Cardiac muscle cell (in vitro differentiated cells and primary cell): ENCODE measurements around the gene ADAMTSL3. TPM values are rescaled to one million over a fixed set of nuclear protein-coding genes. Genes with fewer than 3 reads are reported as not detected.
A peak's percentile ranks its signal among the peaks of the same experiment; 100 is the strongest.

Experiments
- DNase-seq, 2 donors: peaks; one replicate each; pipeline versions ENCODE4 v3.0.0 to v3.0.0-alpha.2; 2010 to 2017; ENCODE audit warnings: low read depth in 1 of 2, low spot score in 1 of 2
- H3K27ac ChIP-seq: fragments of 200-600 bp; sonication (generic); 2 replicates; pipeline ENCODE4 v1.5.1; 2016
- H3K27me3 ChIP-seq: fragments of 200-600 bp; sonication (generic); 2 replicates; pipeline ENCODE4 v1.6.0; 2016; ENCODE audit warnings: control low read depth
- H3K36me3 ChIP-seq: fragments of 200-600 bp; sonication (generic); 2 replicates; pipeline ENCODE4 v1.5.1; 2016; ENCODE audit warnings: control low read depth
- H3K4me1 ChIP-seq: fragments of 200-600 bp; sonication (generic); 2 replicates; pipeline ENCODE4 v1.8.1; 2017; ENCODE audit warnings: low read depth, mild to moderate bottlenecking, mixed run types
- H3K4me3 ChIP-seq: fragments of 200-600 bp; sonication (generic); 2 replicates; pipeline ENCODE4 v1.5.1; 2016; ENCODE audit warnings: mild to moderate bottlenecking
- H3K9me3 ChIP-seq: fragments of 200-600 bp; sonication (generic); 2 replicates; pipeline ENCODE4 v1.5.1; 2017; ENCODE audit warnings: low read depth, mild to moderate bottlenecking, control low read depth
- polyA plus RNA-seq: library from polyadenylated mRNA; unstranded; fragments of >200 nt; fragmentation: Nextera tagmentation; extraction: Ambion mirVana; gene quantifications from 2 replicates; pipeline ENCODE4 v1.2.1, GENCODE V29; 2016
- total RNA-seq: library from RNA; depleted of rRNA; stranded (reverse); fragments of >200 nt; gene quantifications from 2 replicates; pipeline ENCODE4 v1.2.3, GENCODE V29; 2016
- TF ChIP-seq, protein P1 (sequence below): IDR thresholded peaks from 2 replicates; pipeline ENCODE4 v1.5.1; 2012; ENCODE audit warnings: low read depth, mild to moderate bottlenecking, low read length

ADAMTSL3 gene
- total and polyA plus RNA-seq, 2 experiments from 2014 or later, result 0.83 to 2.0 TPM

DNA sequence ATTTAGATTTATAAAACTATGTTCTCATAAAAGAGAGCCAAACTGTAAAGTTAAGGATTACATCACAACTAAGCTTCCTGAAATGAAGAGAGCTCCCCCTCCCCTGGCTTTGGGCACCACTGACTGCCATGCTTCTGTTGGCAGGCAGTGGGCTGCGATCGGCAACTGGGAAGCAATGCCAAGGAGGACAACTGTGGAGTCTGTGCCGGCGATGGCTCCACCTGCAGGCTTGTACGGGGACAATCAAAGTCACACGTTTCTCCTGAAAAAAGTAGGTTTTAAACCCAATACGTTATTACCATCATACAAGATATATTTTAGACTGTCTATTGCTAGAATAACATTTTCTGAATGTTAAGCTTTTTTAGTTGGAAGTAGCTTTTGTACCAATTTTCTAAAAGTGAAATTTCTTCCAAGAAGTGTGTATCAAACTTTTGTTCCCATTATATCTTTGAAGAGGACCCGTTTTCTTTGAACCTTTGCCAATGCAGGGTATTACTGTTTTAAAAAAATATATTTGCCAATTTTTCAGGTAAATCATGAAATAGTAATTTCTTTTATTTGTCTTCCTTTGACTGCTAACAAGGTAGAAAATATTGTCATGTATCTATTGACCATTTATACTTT, 184.1 kb downstream of the ADAMTSL3 start:
- TF ChIP-seq, protein P1, sequence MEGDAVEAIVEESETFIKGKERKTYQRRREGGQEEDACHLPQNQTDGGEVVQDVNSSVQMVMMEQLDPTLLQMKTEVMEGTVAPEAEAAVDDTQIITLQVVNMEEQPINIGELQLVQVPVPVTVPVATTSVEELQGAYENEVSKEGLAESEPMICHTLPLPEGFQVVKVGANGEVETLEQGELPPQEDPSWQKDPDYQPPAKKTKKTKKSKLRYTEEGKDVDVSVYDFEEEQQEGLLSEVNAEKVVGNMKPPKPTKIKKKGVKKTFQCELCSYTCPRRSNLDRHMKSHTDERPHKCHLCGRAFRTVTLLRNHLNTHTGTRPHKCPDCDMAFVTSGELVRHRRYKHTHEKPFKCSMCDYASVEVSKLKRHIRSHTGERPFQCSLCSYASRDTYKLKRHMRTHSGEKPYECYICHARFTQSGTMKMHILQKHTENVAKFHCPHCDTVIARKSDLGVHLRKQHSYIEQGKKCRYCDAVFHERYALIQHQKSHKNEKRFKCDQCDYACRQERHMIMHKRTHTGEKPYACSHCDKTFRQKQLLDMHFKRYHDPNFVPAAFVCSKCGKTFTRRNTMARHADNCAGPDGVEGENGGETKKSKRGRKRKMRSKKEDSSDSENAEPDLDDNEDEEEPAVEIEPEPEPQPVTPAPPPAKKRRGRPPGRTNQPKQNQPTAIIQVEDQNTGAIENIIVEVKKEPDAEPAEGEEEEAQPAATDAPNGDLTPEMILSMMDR, result peak; percentile 47
- H3K4me3 ChIP-seq, result no peak overlapping the region
- no peaks in the 10 kb centered on the region for H3K9me3 ChIP-seq
- peak; percentile 46 to 65 for DNase-seq
- H3K36me3 ChIP-seq, result no peaks in the 10 kb centered on the region
- no peaks in the 10 kb centered on the region for H3K4me1 ChIP-seq
- H3K27me3 ChIP-seq, result no peaks in the 10 kb centered on the region
- H3K27ac ChIP-seq, result no peak overlapping the region

DNA sequence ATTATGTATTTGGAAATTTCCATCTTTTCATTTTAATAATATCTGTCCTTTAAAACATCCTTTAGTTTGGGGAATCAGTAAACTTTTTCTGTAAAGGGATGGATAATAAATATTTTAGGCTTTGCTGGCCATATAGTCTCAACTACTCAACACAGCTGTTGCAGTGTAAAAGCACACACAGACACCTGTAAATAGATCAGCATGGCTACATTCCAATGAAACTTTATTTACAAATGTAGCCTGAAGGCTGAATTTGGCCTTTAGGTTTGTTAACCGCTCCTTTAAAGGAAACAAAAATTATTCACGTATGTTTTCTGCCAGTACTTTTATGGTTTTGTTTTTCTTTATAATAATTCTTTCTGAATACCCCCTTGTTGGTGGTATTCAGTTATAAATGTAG, 184.8 kb downstream of the ADAMTSL3 start:
- no peaks in the 10 kb centered on the region for H3K4me1 ChIP-seq
- H3K36me3 ChIP-seq, result no peaks in the 10 kb centered on the region
- no peak overlapping the region for H3K4me3 ChIP-seq

DNA sequence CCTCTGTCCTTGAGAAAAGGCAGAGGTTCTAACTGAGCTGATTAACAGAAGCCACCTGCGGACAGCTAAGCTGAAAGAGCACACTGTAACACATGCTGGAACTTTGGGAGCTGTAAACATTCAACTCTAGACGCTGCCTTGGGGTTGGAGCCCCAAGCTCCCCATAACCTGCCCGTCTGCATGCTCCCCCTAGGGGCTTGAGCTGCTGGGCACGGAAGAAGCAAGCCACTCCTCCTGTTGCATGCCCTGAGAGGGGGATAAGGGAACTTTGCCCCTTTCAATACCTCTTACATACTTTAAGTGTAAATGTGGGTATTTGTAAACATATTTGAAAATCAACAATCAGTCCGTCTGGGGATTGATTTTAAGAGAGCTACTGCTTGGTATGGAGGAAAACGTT, 188.4 kb downstream of the ADAMTSL3 start:
- no peaks in the 10 kb centered on the region for H3K4me1 ChIP-seq
- TF ChIP-seq, protein P1, result no peak
- no peak overlapping the region for H3K27ac ChIP-seq
- H3K36me3 ChIP-seq, result no peaks in the 10 kb centered on the region
- no peaks in the 10 kb centered on the region for H3K9me3 ChIP-seq
- DNase-seq, result no peak
- H3K4me3 ChIP-seq, result no peak overlapping the region
- H3K27me3 ChIP-seq, result no peaks in the 10 kb centered on the region

More for the DNA sequence above, 184.8 kb downstream of the ADAMTSL3 start:
- DNase-seq, result no peak
- Histone ChIP-seq H3K9me3 (no peaks in the 10 kb centered on the region), H3K27ac (no peak overlapping the region), H3K27me3 (no peaks in the 10 kb centered on the region)
- TF ChIP-seq, protein P1, result no peak

DNA sequence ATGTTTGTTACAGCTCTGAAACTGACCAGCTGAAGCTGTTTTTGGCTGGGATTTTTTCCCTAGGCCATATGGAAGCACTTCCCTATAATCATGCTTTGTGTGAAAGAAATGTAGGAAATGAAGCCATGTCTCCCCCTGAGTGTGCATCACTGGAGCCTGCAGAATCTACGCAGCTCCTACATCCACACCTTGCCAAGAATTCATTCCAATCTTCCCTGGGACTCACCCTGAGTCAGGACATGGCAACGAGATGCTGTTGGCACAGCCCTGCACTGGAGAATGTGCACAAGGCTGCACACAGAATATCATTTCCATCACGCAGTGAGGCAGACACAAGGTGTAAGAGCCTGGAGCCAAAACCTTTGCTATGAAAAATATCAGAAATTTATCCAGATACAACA, 189.5 kb downstream of the ADAMTSL3 start:
- Histone ChIP-seq H3K9me3 (no peaks in the 10 kb centered on the region), H3K4me1 (no peaks in the 10 kb centered on the region), H3K4me3 (no peak overlapping the region), H3K27me3 (no peaks in the 10 kb centered on the region), H3K36me3 (no peaks in the 10 kb centered on the region), H3K27ac (no peak overlapping the region)
- TF ChIP-seq, protein P1, result no peak
- DNase-seq, result peak in 1 of 2 donors; percentile 86

DNA sequence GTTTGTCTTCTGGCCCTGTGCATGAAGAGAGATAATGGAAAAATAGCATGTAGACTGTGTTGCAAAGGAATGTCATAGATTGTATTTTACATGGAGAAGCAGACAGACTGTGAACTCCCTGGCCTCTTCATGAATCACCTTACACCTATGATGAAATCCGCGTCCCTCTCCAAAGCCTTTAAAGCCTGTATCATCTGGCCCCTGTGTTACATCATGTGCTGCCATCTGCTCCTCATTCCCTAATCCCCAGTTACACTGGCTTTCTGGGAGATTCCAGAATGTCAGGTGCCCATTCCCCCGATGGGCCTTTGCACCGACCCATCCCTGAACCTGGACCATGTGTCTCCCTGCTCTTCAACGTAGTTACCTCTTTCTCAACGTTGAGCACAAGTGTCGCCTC, 190.8 kb downstream of the ADAMTSL3 start:
- H3K36me3 ChIP-seq, result no peaks in the 10 kb centered on the region
- H3K4me1 ChIP-seq, result no peaks in the 10 kb centered on the region
- peaks cover 4% of the 10 kb centered on the region for H3K27me3 ChIP-seq
- H3K9me3 ChIP-seq, result no peaks in the 10 kb centered on the region
- TF ChIP-seq, protein P1, result no peak
- H3K27ac ChIP-seq, result no peak overlapping the region
- no peak overlapping the region for H3K4me3 ChIP-seq
- DNase-seq, result peak in 1 of 2 donors; percentile 30

DNA sequence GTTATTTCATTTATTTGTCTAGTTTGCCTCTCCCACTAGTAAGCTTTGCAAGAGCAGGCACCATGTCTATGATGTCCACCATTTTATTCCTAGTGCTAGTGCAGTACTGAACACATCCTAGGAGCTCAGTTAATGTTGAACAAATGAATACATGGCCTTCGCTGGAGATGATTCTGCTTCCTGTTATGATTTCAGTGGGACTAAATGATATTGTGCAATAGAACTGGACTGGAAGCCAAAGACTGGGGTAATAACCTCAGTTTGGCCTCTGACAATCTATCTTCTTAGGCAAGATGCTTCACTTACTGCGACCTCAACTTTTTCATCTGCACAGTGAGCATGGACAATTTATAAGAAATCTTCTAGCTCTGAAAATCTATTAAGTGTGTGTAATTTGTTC, 191.3 kb downstream of the ADAMTSL3 start:
- H3K9me3 ChIP-seq, result no peaks in the 10 kb centered on the region
- H3K4me3 ChIP-seq, result no peak overlapping the region
- peak in 1 of 2 donors; percentile 95 for DNase-seq
- TF ChIP-seq, protein P1, result no peak
- no peak overlapping the region for H3K27ac ChIP-seq
- H3K4me1 ChIP-seq, result no peaks in the 10 kb centered on the region
- peaks cover 4% of the 10 kb centered on the region for H3K27me3 ChIP-seq
- H3K36me3 ChIP-seq, result no peaks in the 10 kb centered on the region
